GM23338 (cell line): Measurements from ENCODE around the gene SH3BP5.

ENCODE experiments used
- CREB1 ChIP-seq: fragments of 250-450 bp; sonication (Bioruptor Pico); IDR thresholded peaks from 2 replicates; pipeline ENCODE4 v1.5.0; 2020; ENCODE audit warnings: low read depth, mild to moderate bottlenecking, moderate library complexity
- EZH2 ChIP-seq: fragments of 200-600 bp; sonication (generic); IDR thresholded peaks from one replicate; pipeline ENCODE4 v1.8.0; 2017; ENCODE audit warnings: antibody characterized with exemption, mild to moderate bottlenecking, low read depth; ENCODE audit not compliant: unreplicated experiment
- NANOG ChIP-seq: IDR thresholded peaks from 2 replicates; pipeline ENCODE4 v1.6.1; 2016; ENCODE audit warnings: antibody characterized with exemption, borderline replicate concordance
- POLR2AphosphoS5 ChIP-seq: IDR thresholded peaks from 2 replicates; pipeline ENCODE4 v1.6.1; 2016; ENCODE audit warnings: antibody characterized with exemption, low read depth
- TF ChIP-seq, protein P1 (sequence below), 2 experiments: fragments of 200-600 bp in 1 of 2; sonication (generic) in 1 of 2; conservative IDR thresholded peaks; 2 replicates each; pipeline versions ENCODE4 v1.5.1 to v1.6.1; 2016 to 2017; ENCODE audit warnings: antibody characterized with exemption in 2 of 2, low read depth in 2 of 2, mild to moderate bottlenecking in 2 of 2, moderate library complexity in 1 of 2
- TF ChIP-seq, protein P2 (sequence below): IDR thresholded peaks from 2 replicates; pipeline ENCODE4 v1.6.1; 2016; ENCODE audit warnings: antibody characterized with exemption
- TF ChIP-seq, protein P3 (sequence below): fragments of 250-450 bp; sonication (Bioruptor Pico); IDR thresholded peaks from 2 replicates; pipeline ENCODE4 v1.5.0; 2020; ENCODE audit warnings: mild to moderate bottlenecking, moderate library complexity
- TF ChIP-seq, protein P4 (sequence below): IDR thresholded peaks from one replicate; pipeline ENCODE4 v1.6.1; 2018; ENCODE audit warnings: antibody characterized with exemption; ENCODE audit not compliant: unreplicated experiment

DNA sequence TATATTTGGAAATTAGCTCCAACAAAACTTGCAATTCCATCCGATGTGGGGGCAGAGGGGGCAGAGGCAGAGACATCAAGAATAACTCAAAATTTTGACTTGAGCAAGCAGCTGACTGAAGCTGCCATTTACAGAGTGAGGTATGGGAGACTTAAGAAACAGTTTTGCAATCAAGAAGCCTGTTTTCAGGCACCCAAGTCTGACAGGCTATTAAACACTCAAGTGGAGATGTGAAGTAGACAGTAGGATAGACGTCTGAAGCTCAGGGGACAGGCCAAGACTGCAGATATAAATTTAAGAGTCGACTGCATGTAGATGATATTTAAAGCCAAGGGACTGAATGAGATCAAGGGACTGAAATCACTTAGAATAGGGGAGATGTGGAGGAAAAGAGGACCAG lies 9.9 kb upstream of the SH3BP5 start:
- TF ChIP-seq, protein P1, sequence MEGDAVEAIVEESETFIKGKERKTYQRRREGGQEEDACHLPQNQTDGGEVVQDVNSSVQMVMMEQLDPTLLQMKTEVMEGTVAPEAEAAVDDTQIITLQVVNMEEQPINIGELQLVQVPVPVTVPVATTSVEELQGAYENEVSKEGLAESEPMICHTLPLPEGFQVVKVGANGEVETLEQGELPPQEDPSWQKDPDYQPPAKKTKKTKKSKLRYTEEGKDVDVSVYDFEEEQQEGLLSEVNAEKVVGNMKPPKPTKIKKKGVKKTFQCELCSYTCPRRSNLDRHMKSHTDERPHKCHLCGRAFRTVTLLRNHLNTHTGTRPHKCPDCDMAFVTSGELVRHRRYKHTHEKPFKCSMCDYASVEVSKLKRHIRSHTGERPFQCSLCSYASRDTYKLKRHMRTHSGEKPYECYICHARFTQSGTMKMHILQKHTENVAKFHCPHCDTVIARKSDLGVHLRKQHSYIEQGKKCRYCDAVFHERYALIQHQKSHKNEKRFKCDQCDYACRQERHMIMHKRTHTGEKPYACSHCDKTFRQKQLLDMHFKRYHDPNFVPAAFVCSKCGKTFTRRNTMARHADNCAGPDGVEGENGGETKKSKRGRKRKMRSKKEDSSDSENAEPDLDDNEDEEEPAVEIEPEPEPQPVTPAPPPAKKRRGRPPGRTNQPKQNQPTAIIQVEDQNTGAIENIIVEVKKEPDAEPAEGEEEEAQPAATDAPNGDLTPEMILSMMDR (conservative IDR thresholded peaks at IDR 0.05; ENCODE audit: low read depth in 2 of 2), result no peak
- TF ChIP-seq EZH2 (no peak), POLR2AphosphoS5 (no peak), CREB1 (CRISPR knock-in tag) (no peak), NANOG (no peak)
- TF ChIP-seq, protein P2, sequence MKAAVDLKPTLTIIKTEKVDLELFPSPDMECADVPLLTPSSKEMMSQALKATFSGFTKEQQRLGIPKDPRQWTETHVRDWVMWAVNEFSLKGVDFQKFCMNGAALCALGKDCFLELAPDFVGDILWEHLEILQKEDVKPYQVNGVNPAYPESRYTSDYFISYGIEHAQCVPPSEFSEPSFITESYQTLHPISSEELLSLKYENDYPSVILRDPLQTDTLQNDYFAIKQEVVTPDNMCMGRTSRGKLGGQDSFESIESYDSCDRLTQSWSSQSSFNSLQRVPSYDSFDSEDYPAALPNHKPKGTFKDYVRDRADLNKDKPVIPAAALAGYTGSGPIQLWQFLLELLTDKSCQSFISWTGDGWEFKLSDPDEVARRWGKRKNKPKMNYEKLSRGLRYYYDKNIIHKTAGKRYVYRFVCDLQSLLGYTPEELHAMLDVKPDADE, result no peak
- TF ChIP-seq, protein P3, sequence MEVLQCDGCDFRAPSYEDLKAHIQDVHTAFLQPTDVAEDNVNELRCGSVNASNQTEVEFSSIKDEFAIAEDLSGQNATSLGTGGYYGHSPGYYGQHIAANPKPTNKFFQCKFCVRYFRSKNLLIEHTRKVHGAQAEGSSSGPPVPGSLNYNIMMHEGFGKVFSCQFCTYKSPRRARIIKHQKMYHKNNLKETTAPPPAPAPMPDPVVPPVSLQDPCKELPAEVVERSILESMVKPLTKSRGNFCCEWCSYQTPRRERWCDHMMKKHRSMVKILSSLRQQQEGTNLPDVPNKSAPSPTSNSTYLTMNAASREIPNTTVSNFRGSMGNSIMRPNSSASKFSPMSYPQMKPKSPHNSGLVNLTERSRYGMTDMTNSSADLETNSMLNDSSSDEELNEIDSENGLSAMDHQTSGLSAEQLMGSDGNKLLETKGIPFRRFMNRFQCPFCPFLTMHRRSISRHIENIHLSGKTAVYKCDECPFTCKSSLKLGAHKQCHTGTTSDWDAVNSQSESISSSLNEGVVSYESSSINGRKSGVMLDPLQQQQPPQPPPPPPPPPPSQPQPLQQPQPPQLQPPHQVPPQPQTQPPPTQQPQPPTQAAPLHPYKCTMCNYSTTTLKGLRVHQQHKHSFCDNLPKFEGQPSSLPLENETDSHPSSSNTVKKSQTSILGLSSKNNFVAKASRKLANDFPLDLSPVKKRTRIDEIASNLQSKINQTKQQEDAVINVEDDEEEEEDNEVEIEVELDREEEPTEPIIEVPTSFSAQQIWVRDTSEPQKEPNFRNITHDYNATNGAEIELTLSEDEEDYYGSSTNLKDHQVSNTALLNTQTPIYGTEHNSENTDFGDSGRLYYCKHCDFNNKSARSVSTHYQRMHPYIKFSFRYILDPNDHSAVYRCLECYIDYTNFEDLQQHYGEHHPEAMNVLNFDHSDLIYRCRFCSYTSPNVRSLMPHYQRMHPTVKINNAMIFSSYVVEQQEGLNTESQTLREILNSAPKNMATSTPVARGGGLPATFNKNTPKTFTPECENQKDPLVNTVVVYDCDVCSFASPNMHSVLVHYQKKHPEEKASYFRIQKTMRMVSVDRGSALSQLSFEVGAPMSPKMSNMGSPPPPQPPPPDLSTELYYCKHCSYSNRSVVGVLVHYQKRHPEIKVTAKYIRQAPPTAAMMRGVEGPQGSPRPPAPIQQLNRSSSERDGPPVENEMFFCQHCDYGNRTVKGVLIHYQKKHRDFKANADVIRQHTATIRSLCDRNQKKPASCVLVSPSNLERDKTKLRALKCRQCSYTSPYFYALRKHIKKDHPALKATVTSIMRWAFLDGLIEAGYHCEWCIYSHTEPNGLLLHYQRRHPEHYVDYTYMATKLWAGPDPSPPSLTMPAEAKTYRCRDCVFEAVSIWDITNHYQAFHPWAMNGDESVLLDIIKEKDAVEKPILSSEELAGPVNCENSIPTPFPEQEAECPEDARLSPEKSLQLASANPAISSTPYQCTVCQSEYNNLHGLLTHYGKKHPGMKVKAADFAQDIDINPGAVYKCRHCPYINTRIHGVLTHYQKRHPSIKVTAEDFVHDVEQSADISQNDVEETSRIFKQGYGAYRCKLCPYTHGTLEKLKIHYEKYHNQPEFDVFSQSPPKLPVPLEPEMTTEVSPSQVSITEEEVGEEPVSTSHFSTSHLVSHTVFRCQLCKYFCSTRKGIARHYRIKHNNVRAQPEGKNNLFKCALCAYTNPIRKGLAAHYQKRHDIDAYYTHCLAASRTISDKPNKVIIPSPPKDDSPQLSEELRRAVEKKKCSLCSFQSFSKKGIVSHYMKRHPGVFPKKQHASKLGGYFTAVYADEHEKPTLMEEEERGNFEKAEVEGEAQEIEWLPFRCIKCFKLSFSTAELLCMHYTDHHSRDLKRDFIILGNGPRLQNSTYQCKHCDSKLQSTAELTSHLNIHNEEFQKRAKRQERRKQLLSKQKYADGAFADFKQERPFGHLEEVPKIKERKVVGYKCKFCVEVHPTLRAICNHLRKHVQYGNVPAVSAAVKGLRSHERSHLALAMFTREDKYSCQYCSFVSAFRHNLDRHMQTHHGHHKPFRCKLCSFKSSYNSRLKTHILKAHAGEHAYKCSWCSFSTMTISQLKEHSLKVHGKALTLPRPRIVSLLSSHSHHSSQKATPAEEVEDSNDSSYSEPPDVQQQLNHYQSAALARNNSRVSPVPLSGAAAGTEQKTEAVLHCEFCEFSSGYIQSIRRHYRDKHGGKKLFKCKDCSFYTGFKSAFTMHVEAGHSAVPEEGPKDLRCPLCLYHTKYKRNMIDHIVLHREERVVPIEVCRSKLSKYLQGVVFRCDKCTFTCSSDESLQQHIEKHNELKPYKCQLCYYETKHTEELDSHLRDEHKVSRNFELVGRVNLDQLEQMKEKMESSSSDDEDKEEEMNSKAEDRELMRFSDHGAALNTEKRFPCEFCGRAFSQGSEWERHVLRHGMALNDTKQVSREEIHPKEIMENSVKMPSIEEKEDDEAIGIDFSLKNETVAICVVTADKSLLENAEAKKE (CRISPR knock-in tag), result no peak
- TF ChIP-seq, protein P4, sequence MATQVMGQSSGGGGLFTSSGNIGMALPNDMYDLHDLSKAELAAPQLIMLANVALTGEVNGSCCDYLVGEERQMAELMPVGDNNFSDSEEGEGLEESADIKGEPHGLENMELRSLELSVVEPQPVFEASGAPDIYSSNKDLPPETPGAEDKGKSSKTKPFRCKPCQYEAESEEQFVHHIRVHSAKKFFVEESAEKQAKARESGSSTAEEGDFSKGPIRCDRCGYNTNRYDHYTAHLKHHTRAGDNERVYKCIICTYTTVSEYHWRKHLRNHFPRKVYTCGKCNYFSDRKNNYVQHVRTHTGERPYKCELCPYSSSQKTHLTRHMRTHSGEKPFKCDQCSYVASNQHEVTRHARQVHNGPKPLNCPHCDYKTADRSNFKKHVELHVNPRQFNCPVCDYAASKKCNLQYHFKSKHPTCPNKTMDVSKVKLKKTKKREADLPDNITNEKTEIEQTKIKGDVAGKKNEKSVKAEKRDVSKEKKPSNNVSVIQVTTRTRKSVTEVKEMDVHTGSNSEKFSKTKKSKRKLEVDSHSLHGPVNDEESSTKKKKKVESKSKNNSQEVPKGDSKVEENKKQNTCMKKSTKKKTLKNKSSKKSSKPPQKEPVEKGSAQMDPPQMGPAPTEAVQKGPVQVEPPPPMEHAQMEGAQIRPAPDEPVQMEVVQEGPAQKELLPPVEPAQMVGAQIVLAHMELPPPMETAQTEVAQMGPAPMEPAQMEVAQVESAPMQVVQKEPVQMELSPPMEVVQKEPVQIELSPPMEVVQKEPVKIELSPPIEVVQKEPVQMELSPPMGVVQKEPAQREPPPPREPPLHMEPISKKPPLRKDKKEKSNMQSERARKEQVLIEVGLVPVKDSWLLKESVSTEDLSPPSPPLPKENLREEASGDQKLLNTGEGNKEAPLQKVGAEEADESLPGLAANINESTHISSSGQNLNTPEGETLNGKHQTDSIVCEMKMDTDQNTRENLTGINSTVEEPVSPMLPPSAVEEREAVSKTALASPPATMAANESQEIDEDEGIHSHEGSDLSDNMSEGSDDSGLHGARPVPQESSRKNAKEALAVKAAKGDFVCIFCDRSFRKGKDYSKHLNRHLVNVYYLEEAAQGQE, result no peak
